Measurements from ENCODE around the gene CASTOR2. TPM values are rescaled to one million over a fixed set of nuclear protein-coding genes. Genes with fewer than 3 reads are reported as not detected.

Gene CASTOR2
- total RNA-seq, 1 experiment from 2014 or later, result 41.1 TPM

DNA sequence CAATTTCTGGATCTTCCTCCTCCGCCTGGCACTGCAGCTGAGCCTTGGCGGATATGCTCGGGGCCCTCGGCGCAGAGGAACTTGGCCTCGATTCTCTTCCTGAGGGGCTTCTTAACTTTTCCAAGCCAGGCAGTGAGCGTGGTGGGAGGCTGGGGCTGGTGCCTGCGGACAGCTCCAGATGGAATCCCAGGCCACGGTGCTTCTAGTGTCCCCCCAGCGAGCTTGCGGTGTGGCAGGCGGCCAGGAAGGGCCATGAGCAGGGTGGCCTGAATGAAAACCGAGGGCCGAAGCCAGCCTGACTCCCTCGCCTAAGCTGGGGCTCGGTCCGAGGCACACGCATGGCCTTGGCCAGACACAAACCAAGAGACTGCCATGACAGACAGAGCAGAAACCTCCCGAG is 77.8 kb downstream of the CASTOR2 start:
- intact Hi-C loops (cut with micrococcal nuclease; ENCODE audit: unreplicated experiment) (no loop called here), in situ Hi-C loops (cut with HindIII; ENCODE audit: low pct_unique_long_range_greater_than_20kb, low sequenced_read_pairs) (no loop called here)
- Histone ChIP-seq H3K27me3 (ENCODE audit: control insufficient read depth, insufficient read depth, low read length) (no peaks in the 10 kb centered on the region), H3K4me1 (ENCODE audit: control insufficient read depth, insufficient read depth, low read length) (no peaks in the 10 kb centered on the region), H3K9me3 (ENCODE audit: control insufficient read depth, insufficient read depth, low read depth, low read length) (no peaks in the 10 kb centered on the region), H3K36me3 (ENCODE audit: control insufficient read depth, insufficient read depth, low read length) (no peaks in the 10 kb centered on the region; the same call in 1 of the 2 replicates), H3K4me3 (ENCODE audit: low read depth in 2 of 2, low read length in 2 of 2) (no peak overlapping the region), H3K27ac (ENCODE audit: low read length) (no peak overlapping the region)
- TF ChIP-seq, protein P1, sequence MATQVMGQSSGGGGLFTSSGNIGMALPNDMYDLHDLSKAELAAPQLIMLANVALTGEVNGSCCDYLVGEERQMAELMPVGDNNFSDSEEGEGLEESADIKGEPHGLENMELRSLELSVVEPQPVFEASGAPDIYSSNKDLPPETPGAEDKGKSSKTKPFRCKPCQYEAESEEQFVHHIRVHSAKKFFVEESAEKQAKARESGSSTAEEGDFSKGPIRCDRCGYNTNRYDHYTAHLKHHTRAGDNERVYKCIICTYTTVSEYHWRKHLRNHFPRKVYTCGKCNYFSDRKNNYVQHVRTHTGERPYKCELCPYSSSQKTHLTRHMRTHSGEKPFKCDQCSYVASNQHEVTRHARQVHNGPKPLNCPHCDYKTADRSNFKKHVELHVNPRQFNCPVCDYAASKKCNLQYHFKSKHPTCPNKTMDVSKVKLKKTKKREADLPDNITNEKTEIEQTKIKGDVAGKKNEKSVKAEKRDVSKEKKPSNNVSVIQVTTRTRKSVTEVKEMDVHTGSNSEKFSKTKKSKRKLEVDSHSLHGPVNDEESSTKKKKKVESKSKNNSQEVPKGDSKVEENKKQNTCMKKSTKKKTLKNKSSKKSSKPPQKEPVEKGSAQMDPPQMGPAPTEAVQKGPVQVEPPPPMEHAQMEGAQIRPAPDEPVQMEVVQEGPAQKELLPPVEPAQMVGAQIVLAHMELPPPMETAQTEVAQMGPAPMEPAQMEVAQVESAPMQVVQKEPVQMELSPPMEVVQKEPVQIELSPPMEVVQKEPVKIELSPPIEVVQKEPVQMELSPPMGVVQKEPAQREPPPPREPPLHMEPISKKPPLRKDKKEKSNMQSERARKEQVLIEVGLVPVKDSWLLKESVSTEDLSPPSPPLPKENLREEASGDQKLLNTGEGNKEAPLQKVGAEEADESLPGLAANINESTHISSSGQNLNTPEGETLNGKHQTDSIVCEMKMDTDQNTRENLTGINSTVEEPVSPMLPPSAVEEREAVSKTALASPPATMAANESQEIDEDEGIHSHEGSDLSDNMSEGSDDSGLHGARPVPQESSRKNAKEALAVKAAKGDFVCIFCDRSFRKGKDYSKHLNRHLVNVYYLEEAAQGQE (IDR thresholded peaks at IDR 0.05; ENCODE audit: insufficient read depth in 1 of 2, low read depth in 2 of 2, low read length in 1 of 2), result no peak
- TF ChIP-seq SIN3A (IDR thresholded peaks at IDR 0.05; ENCODE audit: borderline replicate concordance, insufficient read depth, low read depth, low read length) (no peak), TCF7L2 (IDR thresholded peaks at IDR 0.05; ENCODE audit: low read depth, low read length) (no peak), POLR2AphosphoS5 (IDR thresholded peaks at IDR 0.05; ENCODE audit: low read depth, low read length) (no peak)
- TF ChIP-seq, protein P2, sequence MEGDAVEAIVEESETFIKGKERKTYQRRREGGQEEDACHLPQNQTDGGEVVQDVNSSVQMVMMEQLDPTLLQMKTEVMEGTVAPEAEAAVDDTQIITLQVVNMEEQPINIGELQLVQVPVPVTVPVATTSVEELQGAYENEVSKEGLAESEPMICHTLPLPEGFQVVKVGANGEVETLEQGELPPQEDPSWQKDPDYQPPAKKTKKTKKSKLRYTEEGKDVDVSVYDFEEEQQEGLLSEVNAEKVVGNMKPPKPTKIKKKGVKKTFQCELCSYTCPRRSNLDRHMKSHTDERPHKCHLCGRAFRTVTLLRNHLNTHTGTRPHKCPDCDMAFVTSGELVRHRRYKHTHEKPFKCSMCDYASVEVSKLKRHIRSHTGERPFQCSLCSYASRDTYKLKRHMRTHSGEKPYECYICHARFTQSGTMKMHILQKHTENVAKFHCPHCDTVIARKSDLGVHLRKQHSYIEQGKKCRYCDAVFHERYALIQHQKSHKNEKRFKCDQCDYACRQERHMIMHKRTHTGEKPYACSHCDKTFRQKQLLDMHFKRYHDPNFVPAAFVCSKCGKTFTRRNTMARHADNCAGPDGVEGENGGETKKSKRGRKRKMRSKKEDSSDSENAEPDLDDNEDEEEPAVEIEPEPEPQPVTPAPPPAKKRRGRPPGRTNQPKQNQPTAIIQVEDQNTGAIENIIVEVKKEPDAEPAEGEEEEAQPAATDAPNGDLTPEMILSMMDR (IDR thresholded peaks at IDR 0.05), result no peak
- DNase-seq (ENCODE audit: low read depth, low spot score), result no peak
- ATAC-seq, result no peak
- CTCF ChIA-PET, result no interaction called here
- POLR2A ChIA-PET, result no interaction called here
- BruUV-seq (replicated peaks), result no TSS peak

DNA sequence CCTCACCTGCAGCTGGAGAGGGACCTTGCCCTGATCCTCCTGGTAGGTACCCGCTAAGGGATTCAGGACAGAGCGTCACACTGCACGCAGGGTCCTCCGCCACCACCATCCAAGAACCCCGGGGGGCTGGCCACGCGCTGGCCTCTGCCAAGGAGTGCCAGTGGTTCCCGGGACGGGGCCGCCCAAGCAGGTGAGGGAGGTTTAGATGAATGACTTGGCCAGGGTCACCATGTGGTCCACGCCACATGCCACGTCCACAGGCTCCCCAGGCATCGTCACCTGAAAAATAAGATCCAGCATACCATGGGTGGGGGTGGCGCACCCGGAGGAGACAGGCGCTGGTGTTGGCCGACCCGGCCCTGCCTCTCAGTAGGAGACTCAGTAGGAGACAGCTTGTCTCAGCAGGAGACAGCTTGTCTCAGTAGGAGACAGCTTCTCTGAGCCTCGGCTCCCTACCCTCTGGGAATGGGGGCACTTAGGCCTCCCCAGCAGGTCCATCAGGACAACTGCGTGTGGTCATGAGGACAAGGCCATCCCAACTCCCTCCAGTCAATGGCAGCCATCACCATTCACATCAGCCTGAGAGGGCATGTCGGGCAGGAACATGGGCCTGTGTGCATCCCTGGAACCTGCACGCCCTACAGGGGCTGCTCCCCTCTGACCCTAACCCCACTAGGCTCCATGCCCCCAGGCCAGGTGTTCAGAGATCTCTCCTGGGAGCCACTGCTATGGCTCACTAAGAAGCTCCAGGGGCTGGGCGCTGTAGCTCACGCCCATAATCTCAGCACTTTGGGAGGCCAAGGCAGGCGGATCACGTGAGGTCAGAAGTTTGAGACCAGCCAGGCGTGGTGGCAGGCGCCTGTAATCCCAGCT is 78.6 kb downstream of the CASTOR2 start:
- Histone ChIP-seq H3K9me3 (ENCODE audit: control insufficient read depth, insufficient read depth, low read depth, low read length) (no peaks in the 10 kb centered on the region), H3K4me3 (ENCODE audit: low read depth in 2 of 2, low read length in 2 of 2) (no peak overlapping the region), H3K36me3 (ENCODE audit: control insufficient read depth, insufficient read depth, low read length) (no peaks in the 10 kb centered on the region; the same call in 1 of the 2 replicates), H3K4me1 (ENCODE audit: control insufficient read depth, insufficient read depth, low read length) (no peaks in the 10 kb centered on the region), H3K27ac (ENCODE audit: low read length) (no peak overlapping the region), H3K27me3 (ENCODE audit: control insufficient read depth, insufficient read depth, low read length) (no peaks in the 10 kb centered on the region)
- in situ Hi-C loops (cut with HindIII; ENCODE audit: low pct_unique_long_range_greater_than_20kb, low sequenced_read_pairs), result no loop called here
- ChIA-PET CTCF (interaction anchor here (0.6 kb wide), 1 partner anchor 26 kb away, joined by 3 read pairs; no protein-coding TSS in a partner anchor), POLR2A (no interaction called here)
- intact Hi-C loops (cut with micrococcal nuclease; ENCODE audit: unreplicated experiment), result no loop called here
- TF ChIP-seq, protein P2 (IDR thresholded peaks at IDR 0.05), result no peak
- TF ChIP-seq TCF7L2 (IDR thresholded peaks at IDR 0.05; ENCODE audit: low read depth, low read length), result no peak
- TF ChIP-seq POLR2AphosphoS5 (IDR thresholded peaks at IDR 0.05; ENCODE audit: low read depth, low read length), result no peak
- TF ChIP-seq, protein P1 (IDR thresholded peaks at IDR 0.05; ENCODE audit: insufficient read depth in 1 of 2, low read depth in 2 of 2, low read length in 1 of 2), result no peak
- TF ChIP-seq SIN3A (IDR thresholded peaks at IDR 0.05; ENCODE audit: borderline replicate concordance, insufficient read depth, low read depth, low read length), result no peak
- BruUV-seq (replicated peaks), result no TSS peak
- DNase-seq (ENCODE audit: low read depth, low spot score) (no peak), ATAC-seq (no peak)

Data from Panc1 (cell line).